Neural progenitor cell (in vitro differentiated cells): Measurements from ENCODE around the gene SNX10.

ENCODE experiments used
- CTCF ChIP-seq: fragments of 200-600 bp; sonication (generic); IDR thresholded peaks from 2 replicates; pipeline ENCODE4 v1.5.1; 2017; ENCODE audit warnings: antibody characterized with exemption, mild to moderate bottlenecking
- EZH2 ChIP-seq: fragments of 200-600 bp; sonication (generic); IDR thresholded peaks from 2 replicates; pipeline ENCODE4 v1.6.1; 2017; ENCODE audit warnings: antibody characterized with exemption, mild to moderate bottlenecking, moderate library complexity
- EZH2phosphoT487 ChIP-seq: fragments of 200-600 bp; sonication (generic); IDR thresholded peaks from 2 replicates; pipeline ENCODE4 v1.6.1; 2017; ENCODE audit warnings: antibody characterized with exemption

GRCh38 chr7:26311798-26312197 lies 20.1 kb downstream of the SNX10 start:
- no peak for TF ChIP-seq EZH2
- no peak for TF ChIP-seq CTCF
- TF ChIP-seq EZH2phosphoT487 = no peak
